Uterus (tissue), 2 donors: ENCODE measurements around the gene TRIP10.

ENCODE experiments used
- CTCF ChIP-seq, 4 experiments: fragments of 200-600 bp in 2 of 4; fragments of 450-650 bp in 2 of 4; sonication (generic) in 2 of 4; IDR thresholded peaks; one replicate each; pipeline ENCODE4 v1.5.1; 2016 to 2019; ENCODE audit warnings: antibody characterized with exemption in 4 of 4, mild to moderate bottlenecking in 2 of 4, moderate library complexity in 1 of 4
- POLR2A ChIP-seq, 2 donors: fragments of 450-650 bp; IDR thresholded peaks; one replicate each; pipeline ENCODE4 v1.6.1; 2016; ENCODE audit warnings: antibody characterized with exemption in 2 of 2, mild to moderate bottlenecking in 1 of 2, moderate library complexity in 1 of 2

DNA sequence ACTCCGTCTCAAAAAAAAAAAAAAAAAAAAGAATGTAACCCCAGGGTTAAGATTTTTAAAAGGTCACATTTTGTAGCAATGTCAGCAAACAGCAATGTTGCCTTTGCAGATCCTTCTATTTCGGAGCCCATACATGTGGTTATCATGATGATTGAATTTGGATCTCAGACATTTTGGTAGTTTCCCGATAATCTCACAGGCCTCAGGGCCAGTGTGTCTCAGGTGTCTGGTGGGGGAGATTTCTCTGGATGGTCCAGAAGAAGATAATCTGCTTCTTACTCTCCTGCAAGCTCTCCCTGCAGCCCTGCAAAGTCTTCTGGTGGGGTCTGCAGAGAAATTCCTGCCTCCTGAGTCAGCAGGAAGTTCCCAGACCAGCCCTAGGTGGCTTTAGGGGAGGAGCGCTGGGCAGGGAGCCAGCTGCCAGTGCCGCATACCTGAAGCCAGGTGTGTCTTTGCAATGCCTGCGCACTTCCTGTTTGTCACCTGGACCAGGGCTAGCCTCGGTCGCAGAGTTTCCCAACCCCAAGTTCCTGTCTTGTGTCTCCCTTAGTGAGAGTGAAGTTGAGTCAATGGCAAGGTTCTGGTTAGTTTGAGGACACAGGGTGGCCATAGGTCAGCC is 26.4 kb downstream of the TRIP10 start:
- no peak for TF ChIP-seq POLR2A (IDR thresholded peaks at IDR 0.05)
- no peak for TF ChIP-seq CTCF (IDR thresholded peaks at IDR 0.05)
